GM15510 (cell line): ENCODE data around the gene TCF4.

Experiments used
- POLR2A ChIP-seq: IDR thresholded peaks from 3 replicates; pipeline ENCODE4 v1.6.1; 2011; ENCODE audit warnings: borderline replicate concordance; ENCODE audit not compliant: insufficient read length; ENCODE audit errors: extremely low read depth

The TCF4 gene

GRCh38 chr18:55398858-55399257, 189.1 kb downstream of the TCF4 start:
- TF ChIP-seq POLR2A: no peak

DNA sequence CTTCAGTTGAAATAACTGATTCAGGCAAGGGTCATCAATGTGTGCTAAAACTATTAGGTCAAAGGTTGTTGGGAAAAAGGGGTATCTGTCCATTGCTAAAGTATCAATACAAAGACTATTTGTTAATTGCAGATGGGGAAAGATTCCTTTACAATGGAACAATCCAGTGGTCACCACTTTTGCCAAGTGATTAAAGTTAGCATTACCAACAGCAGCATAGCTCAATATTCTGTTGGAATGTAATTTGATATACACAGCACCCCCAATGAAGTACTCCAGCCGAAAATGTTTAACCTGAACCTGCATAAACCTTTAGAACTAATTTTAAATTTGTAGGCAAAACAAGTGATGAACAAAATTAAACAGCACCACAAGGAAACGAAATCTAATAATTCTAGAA, 191.0 kb downstream of the TCF4 start:
- no peak for TF ChIP-seq POLR2A

GRCh38 chr18:55396267-55396905, 191.6 kb downstream of the TCF4 start:
- no peak for TF ChIP-seq POLR2A

- TF ChIP-seq POLR2A: no peak
Measured at GRCh38 chr18:55395799-55396198, 192.2 kb downstream of the TCF4 start.

DNA sequence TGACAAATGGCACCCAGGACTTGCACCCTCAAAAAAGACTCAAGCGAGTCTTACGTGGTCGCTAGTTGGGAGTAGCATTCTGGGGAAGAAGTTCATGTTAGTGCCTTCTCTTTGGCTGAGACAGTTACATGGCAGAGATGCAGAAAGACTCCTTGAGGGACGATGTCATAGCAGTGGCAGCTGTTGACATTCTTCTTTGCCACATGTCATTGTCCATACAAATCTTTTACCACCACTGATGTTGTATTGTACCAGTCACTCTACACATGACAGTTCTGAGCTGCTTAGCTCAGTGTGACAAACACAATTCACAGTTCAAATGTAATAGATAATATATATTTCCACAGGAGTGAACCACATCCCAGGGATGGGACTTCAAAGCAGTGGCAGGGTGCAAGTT, 197.1 kb downstream of the TCF4 start:
- no peak for TF ChIP-seq POLR2A

DNA sequence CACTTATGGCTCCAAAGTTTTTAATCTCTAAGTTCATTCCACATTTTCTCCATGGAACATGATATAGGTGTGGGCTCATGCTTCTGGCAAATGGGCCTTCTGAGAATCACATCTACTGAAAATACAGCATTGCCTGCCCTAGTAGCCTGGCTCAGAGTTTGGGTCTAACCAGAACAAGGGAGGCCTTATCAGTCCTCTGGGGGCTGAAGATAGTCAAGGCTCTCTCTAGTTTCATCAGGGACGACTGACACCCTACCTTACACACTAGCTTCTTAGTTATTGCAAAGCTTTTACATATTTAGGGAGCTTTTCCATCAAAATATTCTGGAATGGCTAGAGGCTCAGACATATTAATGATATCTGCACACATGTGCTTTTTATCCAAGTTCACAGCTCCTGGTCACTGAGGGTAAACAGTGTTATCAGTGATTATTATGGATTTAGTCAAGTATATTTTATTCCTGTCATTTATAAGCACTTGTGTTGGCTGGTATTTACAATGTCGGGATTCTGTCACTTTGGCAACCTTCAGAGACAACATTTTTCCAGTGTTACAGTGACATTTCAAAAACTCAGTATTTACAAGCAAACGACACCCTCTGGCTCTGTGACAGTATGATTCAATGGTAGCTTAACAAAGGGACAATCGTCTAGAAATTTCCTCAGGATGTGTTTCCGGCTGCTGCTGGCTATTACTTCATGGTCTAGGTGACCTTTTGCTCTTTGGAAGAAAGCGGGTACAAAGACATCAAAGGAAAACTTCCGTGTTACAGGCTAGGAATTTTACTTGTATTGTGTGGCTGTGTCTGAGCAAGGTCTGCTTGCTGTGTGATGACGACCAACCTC, 200.6 kb downstream of the TCF4 start:
- TF ChIP-seq POLR2A: no peak

DNA sequence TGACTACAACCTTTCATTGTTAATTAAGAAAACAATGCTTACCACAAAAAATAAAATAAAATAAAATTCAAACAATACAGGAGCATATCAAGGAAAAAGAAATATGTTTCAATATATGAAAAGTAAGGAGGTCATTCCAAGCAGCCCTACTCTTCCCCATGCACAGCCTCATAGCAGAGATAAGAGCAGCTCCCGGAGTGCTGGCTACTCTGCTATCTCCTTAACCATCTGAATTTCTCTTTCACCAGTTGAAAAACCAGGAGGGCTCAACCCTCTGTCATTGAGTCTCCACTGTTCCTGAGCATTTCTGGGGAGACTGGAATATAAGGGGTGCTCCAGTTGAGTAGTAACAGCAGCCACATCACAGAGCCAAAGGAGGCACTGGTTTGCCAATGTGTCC, 201.4 kb downstream of the TCF4 start:
- no peak for TF ChIP-seq POLR2A

DNA sequence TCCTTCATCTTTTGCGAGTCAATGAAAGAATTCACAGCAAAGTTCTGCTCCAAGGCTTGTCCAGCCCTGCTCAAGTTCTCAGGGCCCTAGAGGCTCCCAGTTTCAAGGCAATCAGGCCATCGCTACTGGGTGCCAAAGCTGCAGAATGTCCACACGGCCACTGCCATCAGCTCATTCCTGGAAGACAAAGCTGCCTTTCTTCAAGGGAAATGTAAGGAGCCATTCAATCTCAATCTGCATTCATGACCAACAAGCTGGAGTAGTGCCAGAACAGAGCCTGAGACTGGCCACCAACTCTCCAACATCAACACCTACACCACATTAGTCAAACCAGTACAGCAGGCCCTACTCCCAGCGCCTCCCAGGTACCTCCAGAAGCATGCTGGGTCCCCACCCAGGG, 202.2 kb downstream of the TCF4 start:
- TF ChIP-seq POLR2A: no peak

DNA sequence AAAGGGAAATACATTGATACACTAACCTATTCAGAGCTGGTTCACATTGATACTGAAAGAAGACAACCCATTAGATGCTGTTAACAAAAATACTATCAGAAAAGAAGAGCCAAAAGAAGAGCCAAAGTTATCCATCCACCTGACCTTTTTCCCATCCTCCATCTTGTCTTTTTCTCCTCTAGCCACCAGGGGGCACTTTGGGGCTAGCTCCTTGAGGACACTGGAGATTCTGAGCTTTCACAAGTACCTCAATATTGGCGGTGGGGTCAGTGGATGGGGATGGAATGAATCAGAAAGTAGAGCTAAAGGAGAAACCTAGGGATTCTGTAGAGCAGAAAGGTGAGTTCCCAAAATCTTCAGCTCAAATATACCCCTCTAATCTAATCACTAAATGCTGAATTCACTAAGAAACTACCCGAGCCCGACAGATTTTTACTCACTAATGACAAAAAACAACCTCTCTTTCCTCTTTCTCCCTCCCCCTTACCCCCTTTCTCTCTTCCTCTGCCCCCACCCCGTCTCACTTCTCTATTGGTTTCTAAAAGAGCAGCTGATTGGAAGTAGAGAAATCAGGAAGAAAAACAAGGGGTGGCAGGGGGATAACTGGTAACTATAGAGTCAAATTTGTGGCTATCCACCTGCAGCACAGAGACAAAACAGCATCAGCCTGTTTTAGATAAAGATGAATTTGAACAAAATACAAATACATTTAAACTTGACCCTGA, 203.3 kb downstream of the TCF4 start:
- TF ChIP-seq POLR2A: no peak

GRCh38 chr18:55384115-55384514, 203.9 kb downstream of the TCF4 start:
- TF ChIP-seq POLR2A: no peak

DNA sequence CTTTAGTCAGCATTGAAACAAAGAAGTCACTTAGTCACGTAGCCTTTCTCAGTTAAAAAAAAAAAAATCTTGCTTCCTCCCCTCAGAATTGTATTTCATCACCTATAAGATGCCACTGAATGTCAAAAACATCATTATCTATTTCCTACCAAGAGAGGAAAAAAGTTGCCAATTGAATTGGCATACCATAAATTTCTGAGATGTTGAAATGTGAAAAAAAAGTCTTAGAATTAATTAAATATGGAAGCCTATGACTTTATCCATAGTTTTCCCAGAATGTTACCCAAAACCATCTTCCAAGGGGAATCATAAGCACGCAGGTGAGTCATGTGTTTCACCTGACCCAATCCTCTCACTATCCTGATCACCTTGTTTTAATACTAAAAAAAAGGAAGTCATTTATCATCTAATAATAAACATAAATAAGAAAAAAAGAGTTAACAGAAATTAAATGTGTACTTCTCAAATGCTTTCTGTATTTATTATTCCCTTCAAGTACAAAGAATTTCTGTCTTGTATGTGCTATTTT, 205.7 kb downstream of the TCF4 start:
- no peak for TF ChIP-seq POLR2A

DNA sequence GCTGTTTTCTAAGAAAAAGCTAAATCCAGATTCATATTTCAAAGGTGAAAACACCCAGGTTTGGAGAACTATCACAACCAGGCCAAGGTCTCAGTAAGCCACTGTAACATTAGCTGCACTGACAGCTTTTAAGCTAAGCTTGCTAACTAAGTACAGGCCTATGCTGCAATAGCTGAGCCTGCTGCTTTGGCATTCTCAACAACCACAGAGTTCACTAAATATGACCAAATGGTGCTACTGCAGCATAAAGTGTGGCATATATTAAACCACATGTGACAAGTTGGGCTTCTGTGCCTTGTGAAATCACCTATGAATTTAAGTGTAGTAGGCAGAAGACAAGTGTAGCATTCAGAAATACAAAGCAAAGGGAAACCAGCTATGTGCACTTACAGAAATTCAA, 206.7 kb downstream of the TCF4 start:
- no peak for TF ChIP-seq POLR2A

- TF ChIP-seq POLR2A: no peak
Measured at GRCh38 chr18:55380589-55380988, 207.4 kb downstream of the TCF4 start.

- no peak for TF ChIP-seq POLR2A
Measured at GRCh38 chr18:55376387-55376786, 211.6 kb downstream of the TCF4 start.

DNA sequence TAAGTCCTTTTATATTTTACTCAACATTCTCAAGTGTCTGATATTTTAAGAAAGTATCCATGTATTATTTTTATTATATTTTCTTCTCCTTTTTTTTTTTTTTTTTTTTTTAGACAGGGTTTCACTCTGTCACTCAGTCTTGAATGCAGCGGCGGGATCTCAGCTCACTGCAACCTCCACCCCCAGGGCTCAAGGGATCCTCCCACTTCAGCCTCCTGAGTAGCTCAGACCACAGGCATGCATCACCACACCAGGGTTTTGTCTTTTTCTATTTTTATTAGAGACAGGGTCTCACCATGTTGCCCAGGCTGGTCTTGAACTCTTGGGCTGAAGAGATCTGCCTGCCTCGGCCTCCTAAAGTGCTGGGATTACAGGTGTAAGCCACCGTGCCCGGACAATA, 212.1 kb downstream of the TCF4 start:
- TF ChIP-seq POLR2A: no peak

- TF ChIP-seq POLR2A: no peak
Measured at GRCh38 chr18:55374741-55375140, 213.3 kb downstream of the TCF4 start.

DNA sequence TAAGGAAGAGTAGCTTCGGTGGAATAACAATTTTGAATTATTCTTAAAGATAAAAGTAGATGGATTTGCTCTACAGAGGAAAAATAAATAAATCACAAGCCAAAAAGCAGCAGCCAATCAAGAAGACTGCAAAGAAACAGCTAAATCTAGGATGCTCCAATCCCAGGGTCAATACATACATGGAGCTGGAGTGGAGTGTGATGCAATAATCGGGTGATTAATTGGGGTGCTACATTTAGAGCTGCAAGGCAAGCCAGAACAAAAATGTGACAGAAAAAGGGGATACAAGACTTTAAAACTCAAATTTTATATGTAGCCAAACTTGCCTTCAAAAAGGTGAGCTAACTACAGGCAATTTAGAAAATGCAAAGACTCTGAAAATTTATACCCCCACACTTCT, 215.8 kb downstream of the TCF4 start:
- no peak for TF ChIP-seq POLR2A
